Transverse colon (tissue), 4 donors: Measurements from ENCODE around the gene MAP3K14. TPM values are rescaled to one million over a fixed set of nuclear protein-coding genes. Genes with fewer than 3 reads are reported as not detected.
A peak's percentile ranks its signal among the peaks of the same experiment; 100 is the strongest.

Source experiments
- DNase-seq: peaks from one replicate; pipeline ENCODE4 v3.0.0-alpha.2; 2019
- H3K27ac ChIP-seq, 4 donors: fragments of 200-600 bp; sonication (generic); 2 replicates each; pipeline ENCODE4 v1.5.1; 2016 to 2018; ENCODE audit warnings: inconsistent platforms in 4 of 4
- H3K27me3 ChIP-seq: fragments of 200-600 bp; sonication (generic); 2 replicates; pipeline ENCODE4 v1.5.1; 2017; ENCODE audit warnings: inconsistent platforms
- H3K36me3 ChIP-seq, 4 donors: fragments of 200-600 bp; sonication (generic); 2 replicates each; pipeline ENCODE4 v1.5.1; 2017 to 2019; ENCODE audit warnings: inconsistent platforms in 4 of 4
- H3K4me1 ChIP-seq, 4 donors: fragments of 200-600 bp; sonication (generic); 2 replicates each; pipeline ENCODE4 v1.5.1; 2017 to 2020; ENCODE audit warnings: inconsistent platforms in 4 of 4
- H3K4me3 ChIP-seq, 4 donors: fragments of 200-600 bp; sonication (generic); 1 replicate in 1 of 4; 2 replicates in 3 of 4; pipeline versions ENCODE4 v1.5.1 to v1.6.1; 2017 to 2019; ENCODE audit warnings: inconsistent platforms in 4 of 4
- H3K9me3 ChIP-seq, 2 donors: fragments of 200-600 bp; sonication (generic); 2 replicates each; pipeline ENCODE4 v1.5.1; 2017 to 2019; ENCODE audit warnings: inconsistent platforms in 2 of 2
- CTCF ChIP-seq, 5 experiments: fragments of 200-600 bp in 3 of 5; fragments of 450-650 bp in 2 of 5; sonication (generic) in 3 of 5; IDR thresholded peaks; 1 replicate in 2 of 5; 2 replicates in 3 of 5; pipeline ENCODE4 v1.5.1; 2016 to 2017; ENCODE audit warnings: antibody characterized with exemption in 5 of 5, inconsistent platforms in 3 of 5, mild to moderate bottlenecking in 2 of 5, moderate library complexity in 1 of 5
- EP300 ChIP-seq: sonication (generic); formaldehyde crosslinking; IDR thresholded peaks from one replicate; pipeline ENCODE4 v1.6.1; 2017; ENCODE audit warnings: antibody characterized with exemption, low read depth
- POLR2A ChIP-seq: fragments of 450-650 bp; IDR thresholded peaks from one replicate; pipeline ENCODE4 v1.6.1; 2016; ENCODE audit warnings: antibody characterized with exemption, mild to moderate bottlenecking, moderate library complexity
- POLR2AphosphoS5 ChIP-seq, 3 donors: sonication (generic); formaldehyde crosslinking; IDR thresholded peaks; one replicate each; pipeline ENCODE4 v1.6.1; 2016; ENCODE audit warnings: antibody characterized with exemption in 3 of 3
- WGBS, 2 donors: methylation state at CpG; one replicate each; pipeline ENCODE4 v1.1.5; 2018; ENCODE audit warnings: low coverage in 1 of 2; 5-methylcytosine and 5-hydroxymethylcytosine counted together
- in situ Hi-C, 4 donors: fragments of 200-750 bp; cut with MboI; loops; one replicate each; pipeline versions ENCODE4 v1.15.0 to v1.15.1; 2017; ENCODE audit warnings: low sequenced_read_pairs in 3 of 4, low pct_ligation_motif_present in 1 of 4, low pct_unique_long_range_greater_than_20kb in 1 of 4
- intact Hi-C: fragments of 100-400 bp; cut with DNase I; formaldehyde crosslinking; loops from one replicate; pipeline ENCODE4 v1.15.1; 2023; ENCODE audit warnings: low total_unique reads
- total RNA-seq, 4 donors: library from RNA; depleted of rRNA; stranded (reverse); fragments of >200 nt; gene quantifications; one replicate each; pipeline ENCODE4 v1.1.0, GENCODE V29; 2016

MAP3K14 gene
- total RNA-seq, result 10 to 100 TPM; 13.0 to 33.7 (median 18.7) TPM

- 0% methylated on average over 25 of the region's 83 CpGs; no CpG with 5 or more reads in 1 of the 2 donors for WGBS, 2 donors
- DNase-seq, result peak; percentile 77
- peak; percentile 82 for TF ChIP-seq POLR2A
- no peak for TF ChIP-seq EP300
- peak in 3 of 5 experiments; percentile 4 to 45 (median 35) for TF ChIP-seq CTCF (IDR thresholded peaks at IDR 0.05)
- peak; percentile 93 to 96 (median 95) for TF ChIP-seq POLR2AphosphoS5 (IDR thresholded peaks at IDR 0.05)
- peaks cover 39 to 87% (median 84%) of the 10 kb centered on the region in 4 donors for H3K4me1 ChIP-seq
- H3K27ac ChIP-seq, result peak within 1 kb of the TSS; percentile 99 to 100 (median 100)
- H3K9me3 ChIP-seq, result no peaks in the 10 kb centered on the region
- H3K27me3 ChIP-seq, result no peaks in the 10 kb centered on the region
- in situ Hi-C loops (no loop called here), intact Hi-C loops (loop anchor here (5.0 kb wide), 1 partner anchor 39 kb away; no protein-coding TSS in a partner anchor)
- peak within 1 kb of the TSS; percentile 59 to 90 (median 64) for H3K4me3 ChIP-seq
- H3K36me3 ChIP-seq, result no peaks in the 10 kb centered on the region
Observed at GRCh38 chr17:45316434-45317110, at the start of gene MAP3K14. TSS of gene MAP3K14 (minus strand) at chr17:45317020. CDS start at chr17:45290745, 26,275 bp downstream.

DNA sequence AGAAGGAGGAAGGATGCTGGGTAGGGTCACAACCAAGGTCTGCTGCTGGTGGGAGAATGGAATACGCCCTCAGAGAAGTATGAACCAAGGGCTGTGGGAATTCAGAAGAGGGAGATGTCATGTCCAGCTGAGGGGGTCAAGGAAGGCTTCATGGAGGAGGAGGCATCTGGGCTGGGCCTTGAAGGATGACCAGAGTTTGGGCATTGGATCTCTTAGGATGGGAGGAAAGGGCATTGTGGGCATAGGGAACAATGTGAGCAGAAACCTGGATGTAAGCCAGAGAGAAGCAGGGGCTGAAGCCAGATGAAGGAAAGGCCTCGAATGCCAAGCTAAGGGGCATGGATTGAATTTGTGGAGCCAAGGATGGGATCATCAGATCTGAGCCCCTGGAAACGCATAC lies 49.2 kb upstream of the MAP3K14 start:
- DNase-seq, result no peak
- 84 to 95% methylated on average over 3 of the region's 3 CpGs for WGBS, 2 donors
- Histone ChIP-seq H3K4me1 (peaks cover 0 to under 1% (median 0%) of the 10 kb centered on the region in 4 donors), H3K4me3 (no peak overlapping the region), H3K9me3 (no peaks in the 10 kb centered on the region), H3K27ac (no peak overlapping the region), H3K27me3 (no peaks in the 10 kb centered on the region), H3K36me3 (no peaks in the 10 kb centered on the region)
- in situ Hi-C loops (no loop called here), intact Hi-C loops (no loop called here)
- TF ChIP-seq POLR2AphosphoS5 (IDR thresholded peaks at IDR 0.05), result no peak
- no peak for TF ChIP-seq POLR2A
- TF ChIP-seq EP300, result no peak
- no peak for TF ChIP-seq CTCF (IDR thresholded peaks at IDR 0.05)

DNA sequence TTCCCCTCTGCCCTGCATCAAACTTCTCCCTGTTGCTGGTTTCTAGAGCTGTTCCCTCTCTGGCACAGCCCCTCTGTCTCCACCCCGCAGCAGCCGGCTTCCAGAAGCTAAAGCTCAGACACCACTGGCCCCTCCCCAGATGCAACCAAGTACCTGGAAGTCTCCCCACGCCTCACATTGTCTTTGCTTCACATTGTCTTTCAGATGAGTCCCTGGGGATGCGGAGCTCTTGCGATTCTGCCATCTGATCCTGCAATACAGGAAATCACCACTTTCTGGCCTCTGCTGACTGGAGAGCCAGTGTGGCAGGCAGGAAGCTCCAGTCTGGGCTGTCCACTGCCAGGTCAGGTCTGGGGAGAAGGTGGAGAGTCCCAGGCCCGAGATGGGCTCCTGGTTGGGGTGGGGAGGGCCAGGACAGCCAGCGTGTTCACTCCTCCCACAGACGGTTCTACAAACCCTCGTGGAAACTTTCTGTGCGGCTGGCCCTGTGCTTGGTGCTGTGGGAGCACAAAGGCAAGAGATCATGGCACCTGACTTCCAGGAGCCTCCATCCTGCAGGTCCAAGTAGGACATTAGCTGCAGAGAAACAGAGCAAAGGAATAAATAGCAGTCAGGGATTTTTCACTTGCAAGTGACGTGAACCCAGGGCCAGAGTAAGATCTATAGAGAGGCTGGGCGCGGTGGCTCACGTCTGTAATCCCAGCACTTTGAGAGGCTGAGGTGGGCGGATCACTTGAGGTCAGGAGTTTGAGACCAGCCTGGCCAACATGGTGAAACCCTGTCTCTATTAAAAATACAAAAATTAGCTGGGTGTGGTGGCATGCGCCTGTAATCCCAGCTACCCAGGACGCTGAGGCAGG lies 47.9 kb upstream of the MAP3K14 start:
- Histone ChIP-seq H3K27ac (no peak overlapping the region), H3K27me3 (no peaks in the 10 kb centered on the region), H3K9me3 (no peaks in the 10 kb centered on the region), H3K4me1 (no peaks in the 10 kb centered on the region), H3K36me3 (no peaks in the 10 kb centered on the region), H3K4me3 (no peak overlapping the region)
- WGBS, 2 donors, result 72% methylated on average over 17 of the region's 17 CpGs; no CpG with 5 or more reads in 1 of the 2 donors
- no peak for DNase-seq
- TF ChIP-seq CTCF (IDR thresholded peaks at IDR 0.05) (no peak), POLR2A (no peak), EP300 (no peak), POLR2AphosphoS5 (IDR thresholded peaks at IDR 0.05) (no peak)
- in situ Hi-C loops (no loop called here), intact Hi-C loops (no loop called here)

- 78 to 100% methylated on average over 1 to 3 of the region's 3 CpGs for WGBS, 2 donors
- Histone ChIP-seq H3K36me3 (no peaks in the 10 kb centered on the region), H3K4me3 (no peak overlapping the region), H3K27ac (no peak overlapping the region), H3K27me3 (no peaks in the 10 kb centered on the region), H3K9me3 (no peaks in the 10 kb centered on the region), H3K4me1 (no peaks in the 10 kb centered on the region)
- intact Hi-C loops, result no loop called here
- no peak for TF ChIP-seq POLR2A
- no peak for TF ChIP-seq POLR2AphosphoS5 (IDR thresholded peaks at IDR 0.05)
- no peak for TF ChIP-seq EP300
- no peak for TF ChIP-seq CTCF (IDR thresholded peaks at IDR 0.05)
- no peak for DNase-seq
- in situ Hi-C loops, result no loop called here
Observed at GRCh38 chr17:45363498-45363897, 46.7 kb upstream of the MAP3K14 start.
